GM21825 (cell line): ENCODE data around the gene HINFP.
A peak's percentile ranks its signal among the peaks of the same experiment; 100 is the strongest.
"Not testable (repeated sequence)": the region's sequence is repeated elsewhere in the genome, so short reads cannot be mapped to it uniquely, and the experiment has no call there.

Experiments
- ATAC-seq: cut with Tn5 transposase; IDR thresholded peaks from one replicate; pipeline ENCODE4 v1.9.1; 2021; ENCODE audit warnings: mild to moderate bottlenecking, moderate library complexity; ENCODE audit not compliant: unreplicated experiment

Gene HINFP

GRCh38 chr11:119154178-119154577 lies 32.8 kb downstream of the HINFP start:
- ATAC-seq: no peak

- no peak for ATAC-seq
Observed at GRCh38 chr11:119155733-119156492, 34.5 kb downstream of the HINFP start.

GRCh38 chr11:119156496-119156895 lies 35.1 kb downstream of the HINFP start:
- ATAC-seq: no peak

- ATAC-seq: no peak
Observed at GRCh38 chr11:119157063-119157462, 35.7 kb downstream of the HINFP start.

- ATAC-seq: no peak
Observed at GRCh38 chr11:119158467-119158866, 37.1 kb downstream of the HINFP start.

- ATAC-seq: no peak
Observed at GRCh38 chr11:119160151-119160550, 38.8 kb downstream of the HINFP start.

- ATAC-seq: no peak
Observed at GRCh38 chr11:119161871-119162270, 40.5 kb downstream of the HINFP start.

- no peak for ATAC-seq
Observed at GRCh38 chr11:119166368-119167076, 45.1 kb downstream of the HINFP start.

- ATAC-seq: not testable (repeated sequence)
Observed at GRCh38 chr11:119167077-119167458, 45.7 kb downstream of the HINFP start.

GRCh38 chr11:119167933-119168332 lies 46.6 kb downstream of the HINFP start:
- no peak for ATAC-seq

GRCh38 chr11:119168471-119169281 lies 47.3 kb downstream of the HINFP start, which contains the start of gene NLRX1:
TSS of gene NLRX1 (plus strand) at chr11:119168725. CDS start at chr11:119171404, 2,679 bp downstream.
- ATAC-seq: peak; percentile 87

GRCh38 chr11:119169282-119169719 lies 47.9 kb downstream of the HINFP start:
- peak; percentile 16 for ATAC-seq

- ATAC-seq: no peak
Observed at GRCh38 chr11:119172513-119172912, 51.1 kb downstream of the HINFP start.

GRCh38 chr11:119173453-119173852 lies 52.1 kb downstream of the HINFP start:
- ATAC-seq: no peak

- ATAC-seq: no peak
Observed at GRCh38 chr11:119175493-119176077, 54.2 kb downstream of the HINFP start.

- ATAC-seq: no peak
Observed at GRCh38 chr11:119178166-119178680, 56.8 kb downstream of the HINFP start.

- no peak for ATAC-seq
Observed at GRCh38 chr11:119179342-119179741, 58.0 kb downstream of the HINFP start.

- ATAC-seq: no peak
Observed at GRCh38 chr11:119179983-119180382, 58.6 kb downstream of the HINFP start.

GRCh38 chr11:119180729-119181676 lies 59.6 kb downstream of the HINFP start:
- ATAC-seq: no peak
